Body of pancreas (tissue), 4 donors: ENCODE results near the gene RGSL1.

Experiments
- POLR2A ChIP-seq, 3 donors: fragments of 450-650 bp; IDR thresholded peaks; one replicate each; pipeline ENCODE4 v1.6.1; 2016; ENCODE audit warnings: antibody characterized with exemption in 3 of 3, mild to moderate bottlenecking in 2 of 3
- TF ChIP-seq, protein P1 (sequence below), 7 experiments: fragments of 450-650 bp in 4 of 7; fragments of 200-600 bp in 3 of 7; sonication (generic) in 3 of 7; IDR thresholded peaks; one replicate each; pipeline ENCODE4 v1.5.1; 2016 to 2019; ENCODE audit warnings: antibody characterized with exemption in 7 of 7

DNA sequence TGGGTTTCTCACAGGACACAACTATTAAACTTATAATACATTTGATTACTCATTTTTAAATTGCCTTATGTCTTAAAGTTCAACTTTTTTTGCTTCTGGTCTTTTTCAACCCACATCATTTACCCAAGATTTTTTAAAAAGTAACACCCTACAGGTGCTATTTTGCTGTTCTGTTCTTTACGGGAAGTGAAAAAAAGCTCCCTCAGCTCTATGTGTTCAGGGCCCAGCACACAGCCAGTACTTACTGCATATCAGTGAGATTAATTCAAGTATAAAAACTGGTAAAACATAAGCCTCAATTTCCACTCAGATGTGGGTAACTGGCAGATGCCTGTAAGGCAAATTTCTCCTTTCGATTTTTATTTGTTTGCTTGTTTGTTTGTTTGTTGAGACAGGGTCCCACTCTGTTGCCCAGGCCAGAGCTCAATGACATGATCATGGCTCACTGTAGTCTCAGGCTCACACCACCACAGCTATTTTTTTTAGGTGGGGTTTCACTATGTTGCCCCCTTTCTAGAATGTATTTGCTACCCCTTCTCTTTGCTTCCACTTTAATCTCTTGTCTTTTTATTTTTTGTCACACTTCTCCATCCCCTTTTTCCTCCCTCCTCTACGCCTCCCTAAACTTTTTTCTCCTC is 118.8 kb downstream of the RGSL1 start:
- TF ChIP-seq, protein P1, sequence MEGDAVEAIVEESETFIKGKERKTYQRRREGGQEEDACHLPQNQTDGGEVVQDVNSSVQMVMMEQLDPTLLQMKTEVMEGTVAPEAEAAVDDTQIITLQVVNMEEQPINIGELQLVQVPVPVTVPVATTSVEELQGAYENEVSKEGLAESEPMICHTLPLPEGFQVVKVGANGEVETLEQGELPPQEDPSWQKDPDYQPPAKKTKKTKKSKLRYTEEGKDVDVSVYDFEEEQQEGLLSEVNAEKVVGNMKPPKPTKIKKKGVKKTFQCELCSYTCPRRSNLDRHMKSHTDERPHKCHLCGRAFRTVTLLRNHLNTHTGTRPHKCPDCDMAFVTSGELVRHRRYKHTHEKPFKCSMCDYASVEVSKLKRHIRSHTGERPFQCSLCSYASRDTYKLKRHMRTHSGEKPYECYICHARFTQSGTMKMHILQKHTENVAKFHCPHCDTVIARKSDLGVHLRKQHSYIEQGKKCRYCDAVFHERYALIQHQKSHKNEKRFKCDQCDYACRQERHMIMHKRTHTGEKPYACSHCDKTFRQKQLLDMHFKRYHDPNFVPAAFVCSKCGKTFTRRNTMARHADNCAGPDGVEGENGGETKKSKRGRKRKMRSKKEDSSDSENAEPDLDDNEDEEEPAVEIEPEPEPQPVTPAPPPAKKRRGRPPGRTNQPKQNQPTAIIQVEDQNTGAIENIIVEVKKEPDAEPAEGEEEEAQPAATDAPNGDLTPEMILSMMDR (IDR thresholded peaks at IDR 0.05), result no peak
- TF ChIP-seq POLR2A (IDR thresholded peaks at IDR 0.05), result no peak
